Uterus (tissue), 2 donors: ENCODE results near the gene TBX3.
"Not testable (repeated sequence)": the region's sequence is repeated elsewhere in the genome, so short reads cannot be mapped to it uniquely, and the experiment has no call there.

Experiments used
- CTCF ChIP-seq, 4 experiments: fragments of 200-600 bp in 2 of 4; fragments of 450-650 bp in 2 of 4; sonication (generic) in 2 of 4; IDR thresholded peaks; one replicate each; pipeline ENCODE4 v1.5.1; 2016 to 2019; ENCODE audit warnings: antibody characterized with exemption in 4 of 4, mild to moderate bottlenecking in 2 of 4, moderate library complexity in 1 of 4
- POLR2A ChIP-seq, 2 donors: fragments of 450-650 bp; IDR thresholded peaks; one replicate each; pipeline ENCODE4 v1.6.1; 2016; ENCODE audit warnings: antibody characterized with exemption in 2 of 2, mild to moderate bottlenecking in 1 of 2, moderate library complexity in 1 of 2

DNA sequence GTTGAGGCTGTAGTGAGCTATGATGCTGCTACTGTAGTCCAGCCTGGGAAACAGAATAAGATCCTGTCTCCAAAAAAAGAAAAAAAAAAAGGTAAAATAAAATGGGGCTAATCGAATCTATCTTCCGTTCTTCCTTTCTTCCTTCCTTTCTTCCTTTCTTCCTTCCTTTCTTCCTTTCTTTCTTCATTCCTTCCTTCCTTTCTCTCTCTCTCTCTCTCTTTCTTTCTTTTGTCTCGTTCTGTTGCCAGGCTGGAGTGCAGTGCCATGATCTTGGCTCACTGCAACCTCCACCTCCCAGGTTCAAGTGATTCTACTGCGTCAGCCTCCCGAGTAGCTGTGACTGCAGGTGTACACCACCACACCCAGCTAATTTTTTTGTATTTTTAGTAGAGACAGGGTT is 24.6 kb upstream of the TBX3 start:
- not testable (repeated sequence) for TF ChIP-seq CTCF, POLR2A (IDR thresholded peaks at IDR 0.05)
